Right ventricle myocardium superior (tissue), 1 donor: ENCODE data around the gene COPS6. TPM values are rescaled to one million over a fixed set of nuclear protein-coding genes. Genes with fewer than 3 reads are reported as not detected.

ENCODE experiments used
- ATAC-seq: fragments of 200-7000 bp; cut with Tn5 transposase; one replicate; pipeline ENCODE4 v1.9.1; 2020; ENCODE audit warnings: mild to moderate bottlenecking; ENCODE audit not compliant: poor library complexity
- DNase-seq: peaks from one replicate; pipeline ENCODE4 v3.0.0-alpha.2; 2020
- intact Hi-C: fragments of 100-400 bp; cut with DNase I; formaldehyde crosslinking; loops from one replicate; pipeline ENCODE4 v1.11.2; 2022
- total RNA-seq: library from RNA; stranded (reverse); fragmentation: NEBNext Ultra II Directional; extraction: Animal tissue kit (Norgen Biotek cat#: 25700); gene quantifications from one replicate; pipeline ENCODE4 v1.2.1, GENCODE V29; 2021
- donor health status: DM: no; HTN: yes; CAD: no; lungs with severe emphysema.

Gene COPS6
- total RNA-seq, 1 donor from 2014 or later = 107 TPM

DNA sequence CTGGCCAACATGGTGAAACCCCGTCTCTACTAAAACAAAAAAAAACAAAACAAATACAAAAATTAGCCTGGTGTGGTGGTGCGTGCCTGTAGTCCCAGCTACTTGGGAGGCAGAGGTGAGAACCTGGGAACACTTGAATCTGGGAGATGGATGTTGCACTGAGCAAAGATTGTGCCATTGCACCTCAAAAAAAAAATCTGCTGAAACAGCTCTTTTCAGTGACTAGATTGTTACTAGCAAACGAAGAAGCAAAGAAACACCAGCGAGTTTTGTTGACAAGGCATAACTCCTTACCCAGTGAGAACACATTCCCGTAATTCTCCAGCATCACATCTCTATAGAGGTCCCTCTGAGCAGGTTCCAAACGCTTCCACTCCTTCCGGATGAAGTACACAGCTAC, 13.9 kb upstream of the COPS6 start:
- ATAC-seq (no peak), DNase-seq (no peak)
- intact Hi-C loops = no loop called here

- ATAC-seq (no peak), DNase-seq (no peak)
- intact Hi-C loops = no loop called here
Observed at GRCh38 chr7:100075418-100075817, 13.4 kb upstream of the COPS6 start.

GRCh38 chr7:100077205-100077604, 11.6 kb upstream of the COPS6 start:
- intact Hi-C loops = no loop called here
- DNase-seq (no peak), ATAC-seq (no peak)

DNA sequence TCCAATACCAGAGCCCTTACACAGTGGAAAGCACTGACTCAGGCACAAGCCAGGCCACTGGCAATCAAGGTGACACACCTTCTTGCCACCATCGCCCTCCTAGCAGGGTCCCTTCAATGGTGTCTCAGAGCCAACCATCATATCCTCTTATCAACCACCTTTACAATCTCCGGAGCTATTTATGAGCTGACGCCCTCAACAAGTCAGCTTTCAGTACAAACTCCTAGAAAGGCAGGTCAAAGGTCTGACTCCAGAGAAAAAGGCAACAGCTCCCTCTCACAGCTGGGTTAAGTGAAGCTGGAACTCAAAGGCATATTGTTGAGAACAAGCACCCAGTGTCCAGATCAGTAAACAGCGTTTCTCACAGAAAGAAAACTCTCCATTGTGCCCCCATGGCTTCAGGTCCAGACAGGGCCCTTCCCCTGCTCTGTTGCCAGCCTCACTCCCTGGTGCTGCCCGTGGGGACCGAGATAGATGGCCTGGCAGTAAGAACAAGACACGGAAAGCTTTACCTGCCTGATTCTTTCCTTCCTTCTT, 9.7 kb upstream of the COPS6 start:
- ATAC-seq = no peak

GRCh38 chr7:100080907-100081534, 7.7 kb upstream of the COPS6 start:
- ATAC-seq = no peak
- no peak for DNase-seq
- intact Hi-C loops = no loop called here

More for the DNA sequence above, 9.7 kb upstream of the COPS6 start:
- intact Hi-C loops = no loop called here
- no peak for DNase-seq

DNA sequence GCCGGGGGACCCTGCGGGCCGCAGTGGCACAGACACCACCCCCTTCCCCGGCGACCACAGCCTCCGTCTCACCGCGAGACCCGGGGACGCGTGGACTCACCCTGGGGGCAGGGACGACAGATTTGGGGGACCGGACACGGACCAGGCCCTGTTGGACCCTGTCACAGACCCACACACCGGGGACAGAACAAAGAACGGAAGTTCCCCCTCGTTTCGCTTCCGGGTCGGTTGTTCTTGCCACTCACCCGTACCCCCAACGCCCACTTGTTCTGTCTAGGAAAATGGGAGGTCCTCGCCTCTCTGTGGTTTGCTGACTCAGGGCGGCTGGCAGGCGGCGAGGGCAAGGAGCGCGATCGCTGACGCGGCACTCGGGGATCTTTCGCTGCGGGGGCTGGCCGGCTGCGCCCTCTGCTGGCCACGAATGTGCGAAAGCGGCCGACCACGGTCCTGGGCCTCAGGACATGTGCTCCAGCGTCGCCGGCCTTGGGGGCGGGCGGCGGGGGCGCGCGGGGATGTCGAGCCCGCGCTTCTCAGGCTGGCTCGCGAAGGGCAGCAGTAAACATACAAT, 7.2 kb upstream of the COPS6 start, which contains the start of gene ZNF3:
Gene ZNF3 (minus strand): TSS at position 189 of the 568 bp plus-strand sequence. CDS start 4,366 bp downstream, outside the sequence.
- intact Hi-C loops = no loop called here
- DNase-seq (peak; percentile 99), ATAC-seq (peak; percentile 94)

- DNase-seq (no peak), ATAC-seq (no peak)
- intact Hi-C loops = no loop called here
Observed at GRCh38 chr7:100082978-100083377, 5.8 kb upstream of the COPS6 start.

- DNase-seq (no peak), ATAC-seq (no peak)
- intact Hi-C loops = loop anchor here (5.0 kb wide), 1 partner anchor 93 kb away; no protein-coding TSS in a partner anchor
Observed at GRCh38 chr7:100085515-100085914, 3.3 kb upstream of the COPS6 start.

DNA sequence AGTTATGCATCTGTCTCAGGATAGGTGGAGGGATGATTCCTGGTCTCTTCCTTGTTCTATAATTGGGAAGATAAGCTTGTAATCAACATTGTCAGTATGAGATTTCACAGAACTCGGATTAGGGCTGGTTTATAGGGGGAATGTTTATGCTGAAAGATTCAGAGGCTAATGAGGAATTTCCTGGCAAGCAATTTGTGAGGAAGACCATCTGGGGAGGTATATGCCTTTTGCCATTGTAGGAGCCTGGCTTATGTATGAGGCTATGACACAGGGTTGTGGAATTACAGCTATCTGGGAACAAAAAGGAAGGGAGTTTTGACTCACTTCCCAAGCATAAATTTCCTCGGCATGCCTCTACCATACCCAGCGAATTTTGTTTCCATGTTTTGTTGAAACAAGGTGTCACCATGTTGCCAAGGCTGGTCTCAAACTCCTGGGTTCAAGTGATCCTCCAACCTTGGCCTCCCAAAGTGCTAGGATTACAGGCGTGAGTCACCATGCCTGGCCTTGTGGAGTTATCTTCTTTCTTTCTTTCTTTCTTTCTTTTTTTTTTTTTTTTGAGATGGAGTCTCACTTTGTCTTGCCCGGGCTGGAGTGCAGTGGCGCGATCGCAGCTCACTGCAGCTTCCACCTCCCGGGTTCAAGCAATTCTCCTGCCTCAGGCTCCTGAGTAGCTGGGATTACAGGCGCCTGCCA, 1.6 kb upstream of the COPS6 start:
- intact Hi-C loops = loop anchor here (5.0 kb wide), 1 partner anchor 95 kb away; no protein-coding TSS in a partner anchor
- DNase-seq (no peak), ATAC-seq (no peak)

GRCh38 chr7:100088095-100088620, 611 bp upstream of the COPS6 start:
- ATAC-seq (no peak), DNase-seq (no peak)
- intact Hi-C loops = loop anchor here (5.0 kb wide), 1 partner anchor 96 kb away; no protein-coding TSS in a partner anchor

DNA sequence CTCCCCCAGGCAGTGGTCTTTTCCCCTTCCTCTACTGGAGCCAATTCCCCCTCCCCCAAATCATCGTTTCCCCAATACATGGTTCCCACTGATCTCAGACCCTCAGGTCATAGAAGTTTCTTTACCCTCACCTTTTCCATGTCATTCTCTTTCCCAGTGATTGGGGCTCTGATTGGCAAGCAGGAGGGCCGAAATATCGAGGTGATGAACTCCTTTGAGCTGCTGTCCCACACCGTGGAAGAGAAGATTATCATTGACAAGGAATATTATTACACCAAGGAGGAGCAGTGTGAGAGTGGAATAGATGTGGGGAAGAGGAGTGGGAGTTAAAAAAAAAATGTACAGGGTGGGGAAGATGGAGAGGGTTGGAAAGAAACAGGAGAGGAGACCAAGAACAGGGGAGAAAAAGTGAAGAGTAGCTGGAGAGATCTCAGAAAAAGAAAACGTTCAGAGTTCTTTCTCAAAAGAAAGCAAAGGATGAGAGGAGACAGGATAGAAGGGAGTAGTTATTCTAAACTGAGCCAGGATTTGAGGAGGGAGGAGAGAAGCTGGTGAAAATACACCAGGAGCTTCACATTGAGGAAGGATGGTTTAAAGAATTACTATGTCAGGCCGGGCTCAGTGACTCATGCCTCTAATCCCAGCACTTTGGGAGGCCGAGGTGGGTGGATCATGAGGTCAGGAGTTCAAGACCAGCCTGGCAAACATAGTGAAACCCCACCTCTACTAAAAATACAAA, 858 bp downstream of the COPS6 start:
- no peak for ATAC-seq
- DNase-seq = no peak
- intact Hi-C loops = loop anchor here (5.0 kb wide), 1 partner anchor 97 kb away; no protein-coding TSS in a partner anchor

DNA sequence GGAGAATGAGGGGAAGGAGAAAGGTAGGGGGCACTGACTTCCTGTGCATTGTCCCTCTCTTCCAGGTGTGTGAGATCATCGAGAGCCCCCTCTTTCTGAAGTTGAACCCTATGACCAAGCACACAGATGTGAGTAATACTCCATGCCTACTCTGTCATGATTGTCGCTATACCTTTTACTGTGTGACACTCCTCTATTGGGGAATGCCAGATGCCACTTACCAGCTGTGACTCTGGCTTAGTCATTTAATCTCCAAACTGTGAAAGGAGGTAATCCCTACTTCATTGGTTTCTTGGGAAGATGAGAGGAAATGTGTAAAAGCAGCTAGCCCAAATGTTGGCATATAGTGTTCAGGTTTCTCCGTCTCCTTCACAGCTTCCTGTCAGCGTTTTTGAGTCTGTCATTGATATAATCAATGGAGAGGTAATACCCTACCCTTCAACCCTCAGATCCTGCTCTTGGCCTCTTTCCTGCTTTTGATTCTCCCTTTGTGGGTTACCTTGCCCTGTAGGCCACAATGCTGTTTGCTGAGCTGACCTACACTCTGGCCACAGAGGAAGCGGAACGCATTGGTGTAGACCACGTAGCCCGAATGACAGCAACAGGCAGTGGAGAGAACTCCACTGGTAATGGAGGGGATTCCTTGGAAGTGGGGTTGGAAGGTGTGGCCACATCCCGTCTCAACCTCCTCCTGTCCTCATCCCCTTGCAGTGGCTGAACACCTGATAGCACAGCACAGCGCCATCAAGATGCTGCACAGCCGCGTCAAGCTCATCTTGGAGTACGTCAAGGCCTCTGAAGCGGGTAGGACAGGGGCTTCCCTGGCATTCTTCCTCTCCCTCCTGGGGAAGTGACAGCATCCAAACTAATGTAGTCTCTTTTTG, 2.0 kb downstream of the COPS6 start:
- ATAC-seq (no peak), DNase-seq (no peak)
- intact Hi-C loops = no loop called here

GRCh38 chr7:100091411-100092181, 2.8 kb downstream of the COPS6 start:
- DNase-seq (no peak), ATAC-seq (no peak)
- intact Hi-C loops = no loop called here

- ATAC-seq (no peak), DNase-seq (no peak)
- intact Hi-C loops = no loop called here
Observed at GRCh38 chr7:100093054-100093453, 4.3 kb downstream of the COPS6 start.

GRCh38 chr7:100093498-100093897, 4.7 kb downstream of the COPS6 start:
- no peak for DNase-seq
- intact Hi-C loops = no loop called here
- ATAC-seq = no peak

- intact Hi-C loops = no loop called here
- ATAC-seq (peak; percentile 4), DNase-seq (no peak)
Observed at GRCh38 chr7:100093925-100094486, 5.2 kb downstream of the COPS6 start.

GRCh38 chr7:100095289-100095688, 6.5 kb downstream of the COPS6 start:
- DNase-seq = no peak
- intact Hi-C loops = no loop called here

More at GRCh38 chr7:100095289-100095688, 6.5 kb downstream of the COPS6 start:
- no peak for ATAC-seq
